Transverse colon (tissue), 4 donors: ENCODE data around the gene P2RY1.

Experiments
- POLR2A ChIP-seq: fragments of 450-650 bp; IDR thresholded peaks from one replicate; pipeline ENCODE4 v1.6.1; 2016; ENCODE audit warnings: antibody characterized with exemption, mild to moderate bottlenecking, moderate library complexity
- POLR2AphosphoS5 ChIP-seq, 3 donors: sonication (generic); formaldehyde crosslinking; IDR thresholded peaks; one replicate each; pipeline ENCODE4 v1.6.1; 2016; ENCODE audit warnings: antibody characterized with exemption in 3 of 3
- TF ChIP-seq, protein P1 (sequence below), 5 experiments: fragments of 200-600 bp in 3 of 5; fragments of 450-650 bp in 2 of 5; sonication (generic) in 3 of 5; IDR thresholded peaks; 1 replicate in 2 of 5; 2 replicates in 3 of 5; pipeline ENCODE4 v1.5.1; 2016 to 2017; ENCODE audit warnings: antibody characterized with exemption in 5 of 5, inconsistent platforms in 3 of 5, mild to moderate bottlenecking in 2 of 5, moderate library complexity in 1 of 5

GRCh38 chr3:152817400-152817799 lies 17.5 kb upstream of the P2RY1 start:
- TF ChIP-seq, protein P1, sequence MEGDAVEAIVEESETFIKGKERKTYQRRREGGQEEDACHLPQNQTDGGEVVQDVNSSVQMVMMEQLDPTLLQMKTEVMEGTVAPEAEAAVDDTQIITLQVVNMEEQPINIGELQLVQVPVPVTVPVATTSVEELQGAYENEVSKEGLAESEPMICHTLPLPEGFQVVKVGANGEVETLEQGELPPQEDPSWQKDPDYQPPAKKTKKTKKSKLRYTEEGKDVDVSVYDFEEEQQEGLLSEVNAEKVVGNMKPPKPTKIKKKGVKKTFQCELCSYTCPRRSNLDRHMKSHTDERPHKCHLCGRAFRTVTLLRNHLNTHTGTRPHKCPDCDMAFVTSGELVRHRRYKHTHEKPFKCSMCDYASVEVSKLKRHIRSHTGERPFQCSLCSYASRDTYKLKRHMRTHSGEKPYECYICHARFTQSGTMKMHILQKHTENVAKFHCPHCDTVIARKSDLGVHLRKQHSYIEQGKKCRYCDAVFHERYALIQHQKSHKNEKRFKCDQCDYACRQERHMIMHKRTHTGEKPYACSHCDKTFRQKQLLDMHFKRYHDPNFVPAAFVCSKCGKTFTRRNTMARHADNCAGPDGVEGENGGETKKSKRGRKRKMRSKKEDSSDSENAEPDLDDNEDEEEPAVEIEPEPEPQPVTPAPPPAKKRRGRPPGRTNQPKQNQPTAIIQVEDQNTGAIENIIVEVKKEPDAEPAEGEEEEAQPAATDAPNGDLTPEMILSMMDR (IDR thresholded peaks at IDR 0.05), result no peak
- TF ChIP-seq POLR2A (no peak), POLR2AphosphoS5 (IDR thresholded peaks at IDR 0.05) (no peak)
